Neural progenitor cell (in vitro differentiated cells): Measurements from ENCODE around the gene TMUB1. TPM values are rescaled to one million over a fixed set of nuclear protein-coding genes. Genes with fewer than 3 reads are reported as not detected.

Experiments used
- DNase-seq: peaks from one replicate; pipeline ENCODE4 v3.0.0-alpha.2; 2016; ENCODE audit warnings: low spot score
- H2AFZ ChIP-seq: fragments of 200-600 bp; sonication (generic); replicated peaks from 2 replicates; pipeline ENCODE4 v1.6.1; 2016; ENCODE audit warnings: antibody characterized with exemption
- H3F3A ChIP-seq: fragments of 200-600 bp; sonication (generic); 2 replicates; pipeline ENCODE4 v1.6.1; 2016; ENCODE audit warnings: antibody characterized with exemption, low read depth
- H3K27ac ChIP-seq: fragments of 200-600 bp; sonication (generic); 2 replicates; pipeline ENCODE4 v1.5.1; 2016; ENCODE audit warnings: mild to moderate bottlenecking
- H3K27me3 ChIP-seq: fragments of 200-600 bp; sonication (generic); 2 replicates; pipeline ENCODE4 v1.6.1; 2016; ENCODE audit warnings: mild to moderate bottlenecking, moderate library complexity
- H3K36me3 ChIP-seq: fragments of 200-600 bp; sonication (generic); 2 replicates; pipeline ENCODE4 v1.5.1; 2016
- H3K4me1 ChIP-seq: fragments of 200-600 bp; sonication (generic); 2 replicates; pipeline ENCODE4 v1.6.1; 2016; ENCODE audit warnings: mixed run types
- H3K4me2 ChIP-seq: fragments of 200-600 bp; sonication (generic); 2 replicates; pipeline ENCODE4 v1.6.1; 2016
- H3K4me3 ChIP-seq: fragments of 200-600 bp; sonication (generic); 2 replicates; pipeline ENCODE4 v1.5.1; 2016
- H3K79me2 ChIP-seq: fragments of 200-600 bp; sonication (generic); 2 replicates; pipeline ENCODE4 v1.6.1; 2016; ENCODE audit warnings: low read depth
- H3K9ac ChIP-seq: fragments of 200-600 bp; sonication (generic); 2 replicates; pipeline ENCODE4 v1.6.1; 2016
- H3K9me3 ChIP-seq: fragments of 200-600 bp; sonication (generic); 2 replicates; pipeline ENCODE4 v1.5.1; 2016; ENCODE audit warnings: low read depth
- H4K20me1 ChIP-seq: fragments of 200-600 bp; sonication (generic); 2 replicates; pipeline ENCODE4 v1.6.1; 2016; ENCODE audit warnings: low read depth
- H3K27ac Mint-ChIP-seq: 3 replicates; pipeline ENCODE4 v1.8.0; 2021; ENCODE audit warnings: mixed read lengths
- H3K27me3 Mint-ChIP-seq: 2 replicates; pipeline ENCODE4 v1.8.0; 2022; ENCODE audit warnings: low read depth, mild to moderate bottlenecking, inconsistent platforms, moderate library complexity, mixed read lengths; ENCODE audit not compliant: insufficient read depth
- H3K36me3 Mint-ChIP-seq: 3 replicates; pipeline ENCODE4 v1.8.0; 2021; ENCODE audit warnings: mixed read lengths
- H3K4me1 Mint-ChIP-seq: 3 replicates; pipeline ENCODE4 v1.8.0; 2021; ENCODE audit warnings: mixed read lengths
- H3K4me3 Mint-ChIP-seq: 3 replicates; pipeline ENCODE4 v1.8.0; 2021; ENCODE audit warnings: mild to moderate bottlenecking, moderate library complexity, mixed read lengths
- H3K9me3 Mint-ChIP-seq: 3 replicates; pipeline ENCODE4 v1.8.0; 2020; ENCODE audit warnings: mixed read lengths
- EZH2 ChIP-seq: fragments of 200-600 bp; sonication (generic); IDR thresholded peaks from 2 replicates; pipeline ENCODE4 v1.6.1; 2017; ENCODE audit warnings: antibody characterized with exemption, mild to moderate bottlenecking, moderate library complexity
- EZH2phosphoT487 ChIP-seq: fragments of 200-600 bp; sonication (generic); IDR thresholded peaks from 2 replicates; pipeline ENCODE4 v1.6.1; 2017; ENCODE audit warnings: antibody characterized with exemption
- total RNA-seq: library from RNA; depleted of rRNA; stranded (reverse); fragments of >200 nt; gene quantifications from 2 replicates; pipeline ENCODE4 v1.2.3, GENCODE V29; 2015; ENCODE audit warnings: low replicate concordance
- TF ChIP-seq, protein P1 (sequence below): fragments of 200-600 bp; sonication (generic); IDR thresholded peaks from 2 replicates; pipeline ENCODE4 v1.5.1; 2017; ENCODE audit warnings: antibody characterized with exemption, mild to moderate bottlenecking

Gene TMUB1
- total RNA-seq, 1 donor from 2014 or later, result 6.0 TPM

GRCh38 chr7:151051108-151051507 lies 32.2 kb downstream of the TMUB1 start:
- TF ChIP-seq EZH2phosphoT487 (peak; percentile 44), EZH2 (peak; percentile 63)
- TF ChIP-seq, protein P1, sequence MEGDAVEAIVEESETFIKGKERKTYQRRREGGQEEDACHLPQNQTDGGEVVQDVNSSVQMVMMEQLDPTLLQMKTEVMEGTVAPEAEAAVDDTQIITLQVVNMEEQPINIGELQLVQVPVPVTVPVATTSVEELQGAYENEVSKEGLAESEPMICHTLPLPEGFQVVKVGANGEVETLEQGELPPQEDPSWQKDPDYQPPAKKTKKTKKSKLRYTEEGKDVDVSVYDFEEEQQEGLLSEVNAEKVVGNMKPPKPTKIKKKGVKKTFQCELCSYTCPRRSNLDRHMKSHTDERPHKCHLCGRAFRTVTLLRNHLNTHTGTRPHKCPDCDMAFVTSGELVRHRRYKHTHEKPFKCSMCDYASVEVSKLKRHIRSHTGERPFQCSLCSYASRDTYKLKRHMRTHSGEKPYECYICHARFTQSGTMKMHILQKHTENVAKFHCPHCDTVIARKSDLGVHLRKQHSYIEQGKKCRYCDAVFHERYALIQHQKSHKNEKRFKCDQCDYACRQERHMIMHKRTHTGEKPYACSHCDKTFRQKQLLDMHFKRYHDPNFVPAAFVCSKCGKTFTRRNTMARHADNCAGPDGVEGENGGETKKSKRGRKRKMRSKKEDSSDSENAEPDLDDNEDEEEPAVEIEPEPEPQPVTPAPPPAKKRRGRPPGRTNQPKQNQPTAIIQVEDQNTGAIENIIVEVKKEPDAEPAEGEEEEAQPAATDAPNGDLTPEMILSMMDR, result no peak
- H3K4me3 ChIP-seq, result no peak overlapping the region
- H3K36me3 ChIP-seq, result no peaks in the 10 kb centered on the region
- no peak overlapping the region for H3K27ac ChIP-seq
- H3K4me1 Mint-ChIP-seq, result peaks cover 2% of the 10 kb centered on the region
- no peaks in the 10 kb centered on the region for H3K9me3 Mint-ChIP-seq
- H3K27ac Mint-ChIP-seq, result no peak overlapping the region
- no peaks in the 10 kb centered on the region for H3K4me1 ChIP-seq
- H3K9ac ChIP-seq, result no peak overlapping the region
- H3K36me3 Mint-ChIP-seq, result peaks cover 5% of the 10 kb centered on the region
- peaks cover 7% of the 10 kb centered on the region for H3F3A ChIP-seq
- peak overlapping the region; percentile 75 for H3K4me2 ChIP-seq
- H2AFZ ChIP-seq, result no peak overlapping the region
- H3K9me3 ChIP-seq, result no peaks in the 10 kb centered on the region
- DNase-seq, result peak; percentile 95
- peaks cover 14% of the 10 kb centered on the region for H3K27me3 Mint-ChIP-seq
- H3K4me3 Mint-ChIP-seq, result no peak overlapping the region
- H4K20me1 ChIP-seq, result peaks cover 39% of the 10 kb centered on the region
- H3K79me2 ChIP-seq, result no peaks in the 10 kb centered on the region
- H3K27me3 ChIP-seq, result peaks cover 50% of the 10 kb centered on the region

GRCh38 chr7:151048911-151049463 lies 34.3 kb downstream of the TMUB1 start:
- no peak overlapping the region for H3K4me2 ChIP-seq
- Mint-ChIP-seq H3K9me3 (no peaks in the 10 kb centered on the region), H3K4me1 (no peaks in the 10 kb centered on the region), H3K36me3 (peaks cover 5% of the 10 kb centered on the region), H3K27ac (no peak overlapping the region), H3K27me3 (peaks cover 10% of the 10 kb centered on the region), H3K4me3 (no peak overlapping the region)
- H3K4me3 ChIP-seq, result no peak overlapping the region
- H3K9ac ChIP-seq, result no peak overlapping the region
- TF ChIP-seq EZH2phosphoT487 (no peak), EZH2 (no peak)
- TF ChIP-seq, protein P1, result no peak
- no peak overlapping the region for H2AFZ ChIP-seq
- DNase-seq, result no peak
- no peak overlapping the region for H3K27ac ChIP-seq
- H4K20me1 ChIP-seq, result peaks cover 37% of the 10 kb centered on the region
- no peaks in the 10 kb centered on the region for H3K36me3 ChIP-seq
- H3F3A ChIP-seq, result peaks cover 7% of the 10 kb centered on the region
- no peaks in the 10 kb centered on the region for H3K79me2 ChIP-seq
- no peaks in the 10 kb centered on the region for H3K9me3 ChIP-seq
- peaks cover 43% of the 10 kb centered on the region for H3K27me3 ChIP-seq
- no peaks in the 10 kb centered on the region for H3K4me1 ChIP-seq

DNA sequence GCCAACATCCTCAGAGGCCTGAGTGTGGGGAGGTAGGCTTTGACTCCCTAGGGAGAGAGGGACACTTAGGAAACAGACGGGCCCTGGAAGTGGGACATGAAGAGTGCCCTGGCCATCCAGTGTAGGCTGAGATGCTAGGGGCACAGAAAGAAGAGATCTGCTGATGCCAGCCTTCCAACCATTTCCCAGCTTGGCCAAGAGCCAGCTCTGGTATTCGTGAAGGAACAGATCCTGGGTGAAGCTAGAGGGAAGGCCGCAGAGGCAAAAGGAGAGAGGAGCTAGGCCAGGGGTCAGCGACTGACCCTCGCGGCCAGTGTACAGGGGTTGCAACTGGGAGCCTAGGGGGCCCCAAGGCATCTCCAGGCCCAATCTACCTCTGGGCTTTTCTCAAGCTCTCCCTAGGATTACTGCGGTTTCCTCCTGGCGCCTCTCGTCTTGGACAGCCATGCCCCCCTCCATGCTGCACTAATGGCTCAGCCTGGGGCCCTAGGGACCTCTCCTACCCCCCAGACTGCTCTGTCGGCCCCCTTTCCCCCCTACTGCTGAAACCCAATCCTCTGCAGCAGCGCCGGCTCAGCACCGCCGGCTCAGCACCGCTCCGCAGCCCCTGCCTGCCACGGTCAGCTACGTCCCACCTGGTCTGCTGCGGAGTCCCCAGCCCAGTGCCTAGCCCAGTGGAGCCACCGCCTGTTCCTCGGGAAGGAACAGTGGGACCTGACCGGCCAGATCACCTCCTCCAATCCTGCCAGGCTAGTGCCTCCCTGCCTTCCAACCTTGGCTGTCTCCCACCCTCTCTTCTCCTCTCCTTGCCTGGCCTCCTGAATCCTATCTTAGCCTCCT lies 35.1 kb downstream of the TMUB1 start, which contains the start of gene ASIC3:
TSS of gene ASIC3 (plus strand) at position 556 of the 840 bp plus-strand sequence. CDS start 355 bp downstream, outside the sequence.
- Histone ChIP-seq H2AFZ (no peak within 1 kb of the TSS), H3F3A (peaks cover 7% of the 10 kb centered on the region), H3K4me3 (no peak within 1 kb of the TSS), H3K9ac (no peak within 1 kb of the TSS), H3K79me2 (no peaks in the 10 kb centered on the region), H4K20me1 (peaks cover 34% of the 10 kb centered on the region), H3K4me1 (no peaks in the 10 kb centered on the region), H3K36me3 (no peaks in the 10 kb centered on the region), H3K27ac (no peak within 1 kb of the TSS), H3K27me3 (peaks cover 43% of the 10 kb centered on the region), H3K9me3 (no peaks in the 10 kb centered on the region), H3K4me2 (no peak within 1 kb of the TSS)
- no peaks in the 10 kb centered on the region for H3K4me1 Mint-ChIP-seq
- no peak within 1 kb of the TSS for H3K27ac Mint-ChIP-seq
- no peak for DNase-seq
- H3K4me3 Mint-ChIP-seq, result no peak within 1 kb of the TSS
- no peak for TF ChIP-seq EZH2
- no peak for TF ChIP-seq EZH2phosphoT487
- TF ChIP-seq, protein P1, result no peak
- peaks cover 5% of the 10 kb centered on the region for H3K36me3 Mint-ChIP-seq
- peaks cover 10% of the 10 kb centered on the region for H3K27me3 Mint-ChIP-seq
- no peaks in the 10 kb centered on the region for H3K9me3 Mint-ChIP-seq
